ENCODE measurements around the gene CRYBA4. TPM values are rescaled to one million over a fixed set of nuclear protein-coding genes. Genes with fewer than 3 reads are reported as not detected.

CRYBA4 gene
- total and polyA plus RNA-seq, 10 of the 15 experiments (the other 5 are each of a cell fraction or from before 2014, with no cell fraction given) = 0.12 to 0.17 TPM; not detected in 8

GRCh38 chr22:26671317-26672059 lies 49.7 kb downstream of the CRYBA4 start (continued):
- TF ChIP-seq, protein P1, sequence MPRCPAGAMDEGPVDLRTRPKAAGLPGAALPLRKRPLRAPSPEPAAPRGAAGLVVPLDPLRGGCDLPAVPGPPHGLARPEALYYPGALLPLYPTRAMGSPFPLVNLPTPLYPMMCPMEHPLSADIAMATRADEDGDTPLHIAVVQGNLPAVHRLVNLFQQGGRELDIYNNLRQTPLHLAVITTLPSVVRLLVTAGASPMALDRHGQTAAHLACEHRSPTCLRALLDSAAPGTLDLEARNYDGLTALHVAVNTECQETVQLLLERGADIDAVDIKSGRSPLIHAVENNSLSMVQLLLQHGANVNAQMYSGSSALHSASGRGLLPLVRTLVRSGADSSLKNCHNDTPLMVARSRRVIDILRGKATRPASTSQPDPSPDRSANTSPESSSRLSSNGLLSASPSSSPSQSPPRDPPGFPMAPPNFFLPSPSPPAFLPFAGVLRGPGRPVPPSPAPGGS (IDR thresholded peaks at IDR 0.05; ENCODE audit: borderline replicate concordance, insufficient read depth, low read depth, low read length, poor library complexity, severe bottlenecking) = peak; percentile 32
- no peak for TF ChIP-seq HCFC1 (IDR thresholded peaks at IDR 0.05; ENCODE audit: low read length)
- no peak for TF ChIP-seq SMAD5 (IDR thresholded peaks at IDR 0.05; ENCODE audit: low read depth)
- TF ChIP-seq, protein P2, sequence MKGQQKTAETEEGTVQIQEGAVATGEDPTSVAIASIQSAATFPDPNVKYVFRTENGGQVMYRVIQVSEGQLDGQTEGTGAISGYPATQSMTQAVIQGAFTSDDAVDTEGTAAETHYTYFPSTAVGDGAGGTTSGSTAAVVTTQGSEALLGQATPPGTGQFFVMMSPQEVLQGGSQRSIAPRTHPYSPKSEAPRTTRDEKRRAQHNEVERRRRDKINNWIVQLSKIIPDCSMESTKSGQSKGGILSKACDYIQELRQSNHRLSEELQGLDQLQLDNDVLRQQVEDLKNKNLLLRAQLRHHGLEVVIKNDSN (IDR thresholded peaks at IDR 0.05; ENCODE audit: borderline replicate concordance, extremely low read length, insufficient read depth, low read depth, low read length) = no peak
- TF ChIP-seq MXI1 (IDR thresholded peaks at IDR 0.05; ENCODE audit: low read depth, low read length) = no peak; the same call in 1 of the 2 replicates
- peak; percentile 47; the same call in 1 of the 2 replicates for TF ChIP-seq EED (IDR thresholded peaks at IDR 0.05; ENCODE audit: low read depth)
- peak; percentile 54; the same call in 1 of the 2 replicates for TF ChIP-seq CHD2 (IDR thresholded peaks at IDR 0.05; ENCODE audit: borderline replicate concordance, low read depth, low read length)
- no peak for TF ChIP-seq TBL1XR1 (IDR thresholded peaks at IDR 0.05; ENCODE audit: low read depth, low read length)
- 0 out of 2 replicates have a peak, but pooled peaks have one; percentile 56 for TF ChIP-seq TCF12 (IDR thresholded peaks at IDR 0.05; ENCODE audit: low read depth, low read length)
- peak; percentile 88 for TF ChIP-seq NR2F1 (conservative IDR thresholded peaks at IDR 0.05)
- peak; percentile 54 to 58; a peak in 3 of 4 replicates for TF ChIP-seq IKZF2 (IDR thresholded peaks at IDR 0.05)
- peak; percentile 82; the same call in 2 of the 3 replicates for TF ChIP-seq POU2F2 (IDR thresholded peaks at IDR 0.05; ENCODE audit: borderline replicate concordance, low read depth, low read length)
- TF ChIP-seq IKZF1 (conservative IDR thresholded peaks at IDR 0.05) = peak; percentile 52
- peak; percentile 63; the same call in 1 of the 2 replicates for TF ChIP-seq POLR2AphosphoS5 (IDR thresholded peaks at IDR 0.05; ENCODE audit: low read length)
- TF ChIP-seq, protein P3, sequence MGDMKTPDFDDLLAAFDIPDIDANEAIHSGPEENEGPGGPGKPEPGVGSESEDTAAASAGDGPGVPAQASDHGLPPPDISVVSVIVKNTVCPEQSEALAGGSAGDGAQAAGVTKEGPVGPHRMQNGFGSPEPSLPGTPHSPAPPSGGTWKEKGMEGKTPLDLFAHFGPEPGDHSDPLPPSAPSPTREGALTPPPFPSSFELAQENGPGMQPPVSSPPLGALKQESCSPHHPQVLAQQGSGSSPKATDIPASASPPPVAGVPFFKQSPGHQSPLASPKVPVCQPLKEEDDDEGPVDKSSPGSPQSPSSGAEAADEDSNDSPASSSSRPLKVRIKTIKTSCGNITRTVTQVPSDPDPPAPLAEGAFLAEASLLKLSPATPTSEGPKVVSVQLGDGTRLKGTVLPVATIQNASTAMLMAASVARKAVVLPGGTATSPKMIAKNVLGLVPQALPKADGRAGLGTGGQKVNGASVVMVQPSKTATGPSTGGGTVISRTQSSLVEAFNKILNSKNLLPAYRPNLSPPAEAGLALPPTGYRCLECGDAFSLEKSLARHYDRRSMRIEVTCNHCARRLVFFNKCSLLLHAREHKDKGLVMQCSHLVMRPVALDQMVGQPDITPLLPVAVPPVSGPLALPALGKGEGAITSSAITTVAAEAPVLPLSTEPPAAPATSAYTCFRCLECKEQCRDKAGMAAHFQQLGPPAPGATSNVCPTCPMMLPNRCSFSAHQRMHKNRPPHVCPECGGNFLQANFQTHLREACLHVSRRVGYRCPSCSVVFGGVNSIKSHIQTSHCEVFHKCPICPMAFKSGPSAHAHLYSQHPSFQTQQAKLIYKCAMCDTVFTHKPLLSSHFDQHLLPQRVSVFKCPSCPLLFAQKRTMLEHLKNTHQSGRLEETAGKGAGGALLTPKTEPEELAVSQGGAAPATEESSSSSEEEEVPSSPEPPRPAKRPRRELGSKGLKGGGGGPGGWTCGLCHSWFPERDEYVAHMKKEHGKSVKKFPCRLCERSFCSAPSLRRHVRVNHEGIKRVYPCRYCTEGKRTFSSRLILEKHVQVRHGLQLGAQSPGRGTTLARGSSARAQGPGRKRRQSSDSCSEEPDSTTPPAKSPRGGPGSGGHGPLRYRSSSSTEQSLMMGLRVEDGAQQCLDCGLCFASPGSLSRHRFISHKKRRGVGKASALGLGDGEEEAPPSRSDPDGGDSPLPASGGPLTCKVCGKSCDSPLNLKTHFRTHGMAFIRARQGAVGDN (IDR thresholded peaks at IDR 0.05) = peak; percentile 67; the same call in 1 of the 2 replicates
- TF ChIP-seq CBFB (IDR thresholded peaks at IDR 0.05; ENCODE audit: low read depth) = 0 out of 2 replicates have a peak, but pooled peaks have one; percentile 46
- 0 out of 2 replicates have a peak, but pooled peaks have one; percentile 32 for TF ChIP-seq MEF2A (IDR thresholded peaks at IDR 0.05; ENCODE audit: insufficient read depth, low read depth, low read length)
- TF ChIP-seq PAX5 (IDR thresholded peaks at IDR 0.05; ENCODE audit: borderline replicate concordance, low read depth, low read length) = peak; percentile 62; the same call in 1 of the 2 replicates
- peak; percentile 19; the same call in 1 of the 2 replicates for TF ChIP-seq MAX (IDR thresholded peaks at IDR 0.05; ENCODE audit: low read depth, low read length)
- TF ChIP-seq SPI1 (IDR thresholded peaks at IDR 0.05; ENCODE audit: borderline replicate concordance, insufficient read depth, low read depth, low read length) = peak; percentile 64
- TF ChIP-seq RAD21 (IDR thresholded peaks at IDR 0.05; ENCODE audit: insufficient read depth, low read depth, low read length) = no peak
- TF ChIP-seq SMAD1 (IDR thresholded peaks at IDR 0.05; ENCODE audit: low read depth, partially characterized antibody) = peak; percentile 94
- TF ChIP-seq TARDBP (IDR thresholded peaks at IDR 0.05; ENCODE audit: borderline replicate concordance) = no peak
